HG03558 (cell line): ENCODE data around the gene OCIAD2.
"Not testable (repeated sequence)": the region's sequence is repeated elsewhere in the genome, so short reads cannot be mapped to it uniquely, and the experiment has no call there.

ENCODE experiments used
- ATAC-seq: cut with Tn5 transposase; IDR thresholded peaks from one replicate; pipeline ENCODE4 v1.9.1; 2021; ENCODE audit warnings: moderate number of reproducible peaks; ENCODE audit not compliant: unreplicated experiment; ENCODE audit errors: extremely low read depth

OCIAD2 gene

GRCh38 chr4:48906206-48907173 is at the start of gene OCIAD2:
Gene OCIAD2, minus strand, starts transcription at chr4:48906774. Its CDS starts 2,225 bp downstream, at chr4:48904549.
- ATAC-seq = peak; percentile 84

- ATAC-seq = no peak
Measured at GRCh38 chr4:48954314-48954713, 47.7 kb upstream of the OCIAD2 start.

DNA sequence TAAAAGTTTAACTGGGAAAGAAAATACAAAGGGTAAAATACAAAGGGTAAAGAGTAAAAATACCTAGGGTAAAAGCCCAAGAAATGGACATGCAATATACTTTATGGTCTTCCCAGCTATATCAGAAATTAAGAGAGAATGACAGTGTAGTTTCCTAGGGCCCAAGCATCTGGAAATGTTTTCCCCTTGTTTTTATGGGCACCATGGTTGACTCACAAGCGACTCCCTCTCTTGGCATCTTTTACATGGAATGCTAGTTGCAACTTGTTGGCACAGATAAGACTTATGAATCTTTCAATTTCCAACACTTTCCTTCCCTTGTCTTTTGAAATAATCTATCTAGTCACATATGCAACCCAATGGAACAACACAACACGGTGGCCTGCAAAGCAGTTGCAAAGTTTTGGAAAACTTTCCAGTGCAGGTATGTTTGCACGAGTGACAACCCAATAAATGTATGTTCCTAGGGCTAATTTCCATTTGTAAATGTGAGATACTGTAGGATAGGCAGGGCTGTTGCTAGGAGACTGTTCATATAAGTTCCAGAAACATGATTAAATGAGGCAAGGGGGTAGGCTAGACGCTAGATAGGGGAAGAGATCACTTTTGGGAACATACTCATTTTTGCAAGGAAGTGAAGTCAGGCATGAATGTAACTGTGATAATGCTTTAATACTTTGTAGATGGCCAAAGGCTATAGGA is 43.1 kb upstream of the OCIAD2 start:
- ATAC-seq = no peak

- ATAC-seq = no peak
Measured at GRCh38 chr4:48949086-48949485, 42.5 kb upstream of the OCIAD2 start.

DNA sequence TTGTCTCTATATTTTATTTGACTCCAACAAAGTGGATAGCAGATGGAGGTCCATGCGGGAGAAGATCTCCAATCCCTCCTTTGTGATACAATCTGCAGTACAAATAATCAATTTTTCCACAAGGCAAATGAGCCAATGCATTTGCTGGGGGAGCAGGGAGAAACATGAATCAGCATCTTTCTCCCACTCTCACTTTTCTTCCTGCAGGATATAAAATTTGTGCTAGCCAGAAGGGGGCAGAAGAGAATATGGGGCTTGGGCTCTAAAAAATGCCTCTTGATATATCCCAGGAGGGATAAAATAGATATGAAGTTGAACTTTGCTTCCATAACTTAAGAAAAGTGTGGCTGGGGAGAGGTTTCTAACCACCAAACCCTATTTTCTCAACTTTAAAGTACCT is 41.2 kb upstream of the OCIAD2 start:
- ATAC-seq = no peak

DNA sequence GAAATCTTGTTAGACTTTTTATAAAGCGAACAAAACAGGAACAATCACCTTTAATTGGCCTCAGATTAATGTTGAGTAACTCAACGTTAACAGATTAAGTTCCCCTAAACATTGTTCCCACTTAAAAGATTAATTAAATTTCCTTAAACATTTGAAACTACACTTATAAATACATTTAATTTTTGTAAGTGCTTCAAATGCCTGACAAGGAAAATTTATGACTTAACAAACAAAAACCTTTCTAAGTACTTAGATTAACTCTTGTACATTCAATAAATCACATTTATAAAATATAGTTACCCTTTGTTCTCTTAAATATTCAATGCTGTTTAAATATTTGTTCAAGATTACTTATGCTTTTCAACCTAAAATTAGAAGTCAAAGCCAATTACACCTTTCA is 39.4 kb upstream of the OCIAD2 start:
- no peak for ATAC-seq

GRCh38 chr4:48944756-48945241 is 38.2 kb upstream of the OCIAD2 start:
- ATAC-seq = no peak

DNA sequence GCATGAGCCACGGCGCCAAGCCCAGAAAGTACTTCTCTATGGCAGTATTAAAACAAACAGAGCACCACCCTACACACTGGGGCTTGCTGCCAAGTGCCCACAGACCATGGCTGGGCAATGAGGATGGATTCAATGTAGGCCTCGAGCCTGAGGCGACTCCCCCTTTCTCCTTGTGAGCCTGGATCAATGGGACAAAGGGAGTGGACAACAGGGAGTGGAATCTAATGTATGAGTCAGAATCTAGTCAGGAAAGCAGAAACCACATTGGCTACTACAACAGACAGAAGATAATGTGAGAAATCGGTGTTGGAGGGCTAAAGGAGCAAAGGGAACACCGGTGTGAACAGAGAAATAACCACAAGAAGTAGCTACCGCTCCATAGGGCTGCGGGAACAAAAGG is 37.7 kb upstream of the OCIAD2 start:
- no peak for ATAC-seq

GRCh38 chr4:48943387-48943786 is 36.8 kb upstream of the OCIAD2 start:
- no peak for ATAC-seq

DNA sequence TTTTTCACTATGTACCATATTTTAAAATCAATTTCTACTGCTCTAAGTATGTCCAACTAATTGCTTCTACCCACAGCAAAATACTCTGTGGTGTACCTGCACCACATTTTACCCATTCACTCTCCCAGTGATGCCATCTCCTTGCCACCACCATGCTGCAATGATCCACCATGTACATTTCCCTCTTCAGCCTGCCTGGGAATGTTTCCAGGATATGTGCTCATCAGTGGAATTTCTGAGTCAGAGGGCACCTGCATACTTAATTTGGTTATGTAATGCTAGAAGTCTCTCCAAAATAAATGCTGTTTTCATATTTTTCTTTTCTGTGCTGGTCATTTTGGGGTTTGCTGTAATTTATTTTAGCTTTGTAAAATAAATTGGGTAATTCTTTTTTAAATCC is 33.2 kb upstream of the OCIAD2 start:
- ATAC-seq = no peak

DNA sequence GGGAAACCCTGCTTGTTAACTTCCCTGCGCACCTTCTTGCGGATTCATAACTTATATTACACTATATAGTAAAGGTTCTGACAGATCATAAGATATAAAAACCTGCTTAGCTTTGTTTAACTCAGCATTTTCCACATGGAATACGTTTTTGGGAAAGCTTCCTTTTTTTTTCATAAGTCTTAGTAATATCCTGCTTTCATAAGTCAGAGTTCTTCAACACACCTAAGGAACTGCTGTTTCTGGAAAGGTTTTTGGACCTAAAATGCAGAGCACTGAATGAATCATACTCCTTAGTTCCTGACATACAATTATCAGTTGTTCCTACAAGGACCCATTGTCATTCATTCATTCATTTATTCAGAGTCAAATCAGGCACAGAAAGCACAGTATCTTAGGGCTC is 32.3 kb upstream of the OCIAD2 start:
- no peak for ATAC-seq

GRCh38 chr4:48937033-48937432 is 30.5 kb upstream of the OCIAD2 start:
- no peak for ATAC-seq

DNA sequence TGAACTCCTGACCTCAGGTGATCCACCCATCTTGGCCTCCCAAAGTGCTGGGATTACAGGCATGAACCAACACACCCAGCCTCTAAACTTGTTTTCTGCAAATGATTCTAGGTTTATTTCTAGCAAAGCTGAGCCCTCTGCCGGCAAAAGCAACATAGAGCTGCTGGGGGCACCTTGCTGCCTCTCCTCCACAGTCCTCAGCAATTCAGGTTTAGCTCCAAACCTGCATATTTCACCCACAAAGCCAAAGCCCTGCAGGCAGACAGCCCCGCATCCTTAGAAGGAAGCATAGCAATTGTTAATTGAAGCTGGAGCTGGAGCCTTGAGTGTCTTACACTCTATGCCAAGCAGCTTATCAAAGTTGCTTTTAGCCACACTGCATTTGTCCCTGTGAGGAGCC is 24.9 kb upstream of the OCIAD2 start:
- ATAC-seq = no peak

GRCh38 chr4:48930654-48931053 is 24.1 kb upstream of the OCIAD2 start:
- no peak for ATAC-seq

GRCh38 chr4:48924416-48924815 is 17.8 kb upstream of the OCIAD2 start:
- ATAC-seq = no peak

DNA sequence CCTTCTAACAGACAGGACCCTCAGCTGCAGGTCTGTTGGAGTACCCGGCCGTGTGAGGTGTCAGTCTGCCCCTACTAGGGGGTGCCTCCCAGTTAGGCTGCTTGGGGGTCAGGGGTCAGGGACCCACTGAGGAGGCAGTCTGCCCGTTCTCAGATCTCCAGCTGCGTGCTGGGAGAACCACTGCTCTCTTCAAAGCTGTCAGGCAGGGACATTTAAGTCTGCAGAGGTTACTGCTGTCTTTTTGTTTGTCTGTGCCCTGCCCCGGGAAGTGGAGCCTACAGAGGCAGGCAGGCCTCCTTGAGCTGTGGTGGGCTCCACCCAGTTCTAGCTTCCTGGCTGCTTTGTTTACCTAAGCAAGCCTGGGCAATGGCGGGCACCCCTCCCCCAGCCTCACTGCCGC is 16.5 kb upstream of the OCIAD2 start:
- ATAC-seq = not testable (repeated sequence)

DNA sequence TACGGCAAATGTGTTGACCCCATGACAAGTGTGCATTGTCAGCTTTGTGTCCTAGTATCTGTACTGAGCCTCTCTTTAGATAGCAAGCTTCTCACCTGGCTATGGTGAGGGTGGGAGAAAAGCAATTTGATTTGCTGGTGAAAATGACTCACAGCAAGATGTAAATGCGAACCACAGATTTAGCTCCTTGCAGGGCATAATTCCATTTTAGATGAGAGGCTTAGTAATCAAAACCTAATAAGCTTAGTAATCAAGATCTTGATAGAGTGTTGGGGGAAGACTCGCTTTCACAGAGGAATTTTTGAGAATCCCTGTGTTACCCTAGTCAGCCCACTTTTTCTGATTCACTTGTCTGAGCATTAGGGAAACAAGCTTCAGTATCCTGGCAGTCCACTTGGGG is 7.7 kb upstream of the OCIAD2 start:
- ATAC-seq = no peak

- no peak for ATAC-seq
Measured at GRCh38 chr4:48913346-48913745, 6.8 kb upstream of the OCIAD2 start.

DNA sequence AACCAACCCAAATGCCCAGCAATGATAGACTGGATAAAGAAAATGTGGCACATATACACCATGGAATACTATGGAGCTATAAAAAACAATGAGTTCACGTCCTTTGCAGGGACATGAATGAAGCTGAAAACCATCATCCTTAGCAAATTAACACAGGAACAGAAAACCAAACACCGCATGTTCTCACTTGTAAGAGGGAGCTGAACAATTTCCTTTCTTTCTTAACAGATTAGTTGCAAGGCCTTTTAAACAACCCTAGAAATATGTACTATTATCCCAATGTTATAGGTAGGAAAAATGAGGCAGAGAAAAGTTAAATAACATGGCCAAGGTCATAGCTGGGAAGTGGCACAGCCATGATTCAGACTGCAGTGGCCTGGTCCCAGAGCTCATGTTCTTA is 5.8 kb upstream of the OCIAD2 start:
- ATAC-seq = no peak

DNA sequence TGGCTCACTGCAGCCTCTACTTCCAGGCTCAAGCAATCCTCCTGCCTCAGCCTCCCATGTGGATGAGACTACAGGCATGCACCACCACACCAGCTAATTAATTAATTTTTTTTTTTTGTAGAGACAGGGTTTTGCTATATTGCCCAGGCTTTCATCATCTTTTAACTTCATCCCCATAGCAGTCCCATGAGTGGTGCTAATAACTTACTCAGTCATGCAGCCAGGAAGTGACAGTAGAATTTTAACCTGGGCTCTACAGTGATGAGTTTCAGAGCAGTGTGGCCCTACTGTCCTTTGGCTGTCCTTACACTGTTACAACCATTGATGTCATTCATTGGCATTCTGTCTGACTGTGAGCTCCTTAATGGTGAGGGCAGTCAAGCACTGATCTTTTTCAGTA is 3.9 kb upstream of the OCIAD2 start:
- no peak for ATAC-seq

DNA sequence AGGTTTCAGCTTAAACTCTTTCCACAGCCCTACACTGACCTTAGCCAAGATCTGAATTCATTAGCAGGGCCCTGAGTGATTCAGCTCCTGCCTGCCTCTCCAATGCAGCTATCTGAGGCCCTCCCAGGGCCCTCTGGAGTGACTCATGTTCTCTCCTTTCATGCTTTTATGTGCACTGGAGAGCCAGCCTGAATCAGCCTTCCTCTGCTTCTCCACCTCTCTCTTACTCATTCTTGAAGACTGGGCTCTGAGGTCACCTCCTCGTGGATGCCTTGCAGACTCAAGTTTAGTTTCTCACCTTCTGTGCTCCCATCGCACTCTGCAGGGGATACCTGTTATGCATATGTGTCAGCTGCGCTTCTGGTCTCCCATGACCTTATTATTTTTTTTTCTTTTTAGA is 3.1 kb upstream of the OCIAD2 start:
- no peak for ATAC-seq
